Epithelial cell of prostate (primary cell): ENCODE data around the gene PDE4C.
A peak's percentile ranks its signal among the peaks of the same experiment; 100 is the strongest.

ENCODE experiments used
- DNase-seq: peaks from one replicate; pipeline ENCODE4 v3.0.0-alpha.2; 2011; ENCODE audit warnings: low read depth, low spot score
- H3K27ac ChIP-seq: fragments of 450-650 bp; 2 replicates; pipeline ENCODE4 v1.5.1; 2017; ENCODE audit warnings: mild to moderate bottlenecking

The PDE4C gene

DNA sequence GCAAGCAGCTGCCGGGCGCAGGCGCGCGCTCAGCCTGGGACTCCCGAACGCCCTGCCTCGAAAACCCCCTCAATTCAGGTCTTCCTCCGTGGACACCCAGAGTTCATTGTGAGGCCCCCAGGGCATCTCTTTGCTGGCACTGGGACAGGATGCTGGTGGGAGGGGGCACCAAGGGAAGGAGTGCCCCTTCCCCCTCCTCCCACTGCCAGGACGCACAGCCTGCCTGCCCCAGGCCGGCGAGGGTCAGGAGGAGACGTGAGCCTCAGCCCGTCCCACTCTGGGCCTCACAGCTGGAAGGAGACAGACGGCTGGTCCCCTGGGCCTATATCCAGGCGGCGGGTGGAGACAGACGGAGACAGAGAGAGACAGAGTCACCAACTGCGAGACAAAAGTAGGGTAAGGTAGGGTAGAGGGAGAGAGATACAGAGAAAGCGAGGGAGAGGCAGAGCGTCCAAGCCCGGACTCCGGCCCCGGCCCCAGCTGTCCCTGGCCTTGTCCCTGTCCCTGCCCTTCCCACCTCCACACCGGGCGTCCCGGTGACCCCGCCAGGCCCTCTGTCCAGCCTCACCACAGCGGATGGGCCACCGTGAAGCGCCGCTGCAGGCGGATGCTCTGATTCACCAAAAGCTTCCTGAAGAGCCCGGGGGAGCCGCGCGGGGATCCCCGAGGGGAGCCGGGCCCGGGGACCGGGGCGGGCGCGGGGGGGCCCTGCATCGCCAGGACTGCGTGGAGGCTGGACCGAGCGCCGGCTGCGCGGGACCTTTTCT, at the start of gene PDE4C:
TSS of gene PDE4C (minus strand) at position 737 of the 767 bp plus-strand sequence. CDS start at position 714, 23 bp downstream.
- no peak for DNase-seq
- no peak within 1 kb of the TSS for H3K27ac ChIP-seq

DNA sequence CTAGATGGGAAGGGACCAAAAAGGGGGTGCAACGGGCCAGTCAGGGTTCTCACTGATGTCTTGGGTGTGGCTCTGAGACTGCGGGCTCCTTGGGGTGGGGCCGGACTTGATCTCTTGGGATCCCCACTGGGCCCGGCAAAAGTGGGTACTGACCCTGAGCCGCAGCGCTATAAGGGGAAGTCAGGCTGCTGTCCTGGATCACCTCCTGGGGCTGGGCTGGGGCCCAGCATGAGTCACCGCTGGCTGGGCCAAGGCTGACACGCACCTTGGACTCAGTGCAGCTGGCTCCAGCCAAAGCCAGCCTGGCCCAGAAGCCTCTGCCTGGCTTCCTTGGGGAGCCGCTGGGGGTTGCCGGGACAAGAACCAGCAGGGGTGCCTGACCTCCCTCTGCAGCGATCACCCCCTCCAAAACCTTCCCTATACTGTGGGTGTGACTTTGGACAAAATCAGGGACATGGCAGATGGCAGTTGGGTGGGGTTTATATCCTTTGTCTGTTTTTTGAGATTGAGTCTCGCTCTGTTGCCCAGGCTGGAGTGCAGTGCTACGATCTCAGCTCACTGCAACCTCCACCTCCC, 48.6 kb upstream of the PDE4C start:
- peak overlapping the region; percentile 74 for H3K27ac ChIP-seq
- no peak for DNase-seq

DNA sequence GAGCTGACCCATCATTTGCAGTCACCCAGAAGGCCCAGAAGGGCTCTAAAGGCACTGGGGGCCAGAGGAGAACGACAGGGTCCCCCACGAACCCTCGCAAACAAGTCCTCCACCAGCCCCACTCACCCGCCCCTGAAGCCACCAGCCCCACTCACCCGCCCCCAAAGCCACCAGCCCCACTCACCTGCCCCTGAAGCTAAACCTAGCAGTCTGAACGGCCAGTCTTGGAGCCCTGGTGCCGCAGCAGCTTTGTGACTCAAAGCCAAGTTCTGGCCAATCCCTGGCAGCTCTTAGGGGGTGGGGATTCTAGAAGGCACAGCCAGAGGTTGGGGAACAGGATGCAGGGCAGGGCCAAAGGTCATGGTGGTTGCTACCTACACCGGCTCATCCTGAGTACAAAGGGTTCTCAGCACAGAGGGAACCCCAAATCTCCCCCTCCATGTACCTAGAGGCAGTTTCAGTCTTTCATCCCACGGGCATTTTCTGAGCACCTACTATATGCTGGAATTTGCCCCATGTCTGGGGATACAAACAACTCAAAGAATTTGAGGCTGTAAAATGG, 48.1 kb upstream of the PDE4C start, which contains the start of gene IQCN:
TSS of gene IQCN (minus strand) at position 234 of the 562 bp plus-strand sequence. CDS start 4,974 bp downstream, outside the sequence.
- DNase-seq: no peak
- H3K27ac ChIP-seq: peak within 1 kb of the TSS; percentile 74

DNA sequence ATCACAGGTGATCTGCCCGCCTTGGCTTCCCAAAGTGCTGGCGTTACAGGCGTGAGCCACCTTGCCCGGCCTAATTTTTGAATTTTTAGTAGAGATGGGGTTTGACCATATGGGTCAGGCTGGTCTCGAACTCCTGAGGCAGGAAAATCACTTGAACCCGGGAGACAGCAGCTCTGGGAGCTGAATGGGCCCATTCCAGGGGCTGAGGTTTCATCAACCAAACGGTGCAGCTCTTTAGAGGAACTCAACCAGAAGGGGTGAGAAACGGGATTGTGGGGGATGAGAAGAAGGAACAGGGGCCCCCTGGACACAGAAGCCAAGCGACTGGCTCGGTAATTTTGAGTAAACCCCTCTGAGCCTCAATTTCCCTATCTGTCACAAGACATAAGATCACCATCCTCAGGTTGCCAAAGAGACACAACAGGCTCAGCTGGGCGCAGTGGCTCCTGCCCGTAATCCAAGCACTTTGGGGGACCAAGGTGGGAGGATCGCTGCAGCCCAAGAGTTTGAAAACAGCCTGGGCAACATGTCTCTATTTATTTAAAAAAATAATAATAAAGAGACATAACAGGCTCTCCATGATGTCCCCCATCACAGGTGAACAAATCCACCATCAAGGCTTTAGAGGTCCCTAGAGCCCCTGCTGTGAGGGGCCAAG, 47.5 kb upstream of the PDE4C start:
- H3K27ac ChIP-seq: no peak overlapping the region
- no peak for DNase-seq

DNA sequence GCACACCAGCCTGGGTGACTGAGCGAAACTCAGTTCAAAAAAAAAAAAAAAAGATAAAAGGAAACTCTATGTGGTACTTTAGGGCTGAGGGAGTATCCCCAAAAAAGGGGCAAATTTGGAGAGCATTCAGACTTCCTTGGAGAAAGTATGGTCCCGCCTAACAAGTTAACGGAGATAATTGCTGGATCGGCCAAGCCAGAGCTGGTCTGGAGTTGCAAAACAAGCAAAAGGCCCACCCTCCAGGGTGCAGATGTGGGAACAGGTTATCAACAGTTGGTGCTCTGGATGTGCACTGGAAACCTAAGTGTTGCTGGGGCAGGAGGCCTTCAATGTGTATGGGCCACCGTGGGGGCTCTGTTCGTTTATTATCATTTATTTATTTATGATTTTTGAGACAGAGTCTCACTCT, 45.2 kb upstream of the PDE4C start:
- H3K27ac ChIP-seq: no peak overlapping the region
- DNase-seq: no peak

DNA sequence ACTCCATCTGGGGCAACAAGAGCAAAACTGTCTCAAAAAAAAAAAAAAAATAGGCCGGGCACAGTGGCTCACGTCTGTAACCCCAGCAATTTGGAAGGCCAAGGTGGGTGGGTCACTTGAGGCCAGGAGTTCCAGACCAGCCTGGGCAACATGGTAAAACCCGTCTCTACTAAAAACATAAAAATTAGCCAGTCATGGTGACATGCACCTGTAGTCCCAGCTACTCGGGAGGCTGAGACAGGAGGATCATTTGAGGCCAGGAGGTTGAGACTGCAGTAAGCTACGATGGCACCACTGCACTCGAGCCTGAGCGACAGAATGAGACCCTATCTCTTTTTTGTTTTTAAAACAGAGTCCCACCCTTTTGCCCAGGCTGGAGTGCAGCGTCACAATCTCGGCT, 44.1 kb upstream of the PDE4C start:
- H3K27ac ChIP-seq: no peak overlapping the region
- no peak for DNase-seq

DNA sequence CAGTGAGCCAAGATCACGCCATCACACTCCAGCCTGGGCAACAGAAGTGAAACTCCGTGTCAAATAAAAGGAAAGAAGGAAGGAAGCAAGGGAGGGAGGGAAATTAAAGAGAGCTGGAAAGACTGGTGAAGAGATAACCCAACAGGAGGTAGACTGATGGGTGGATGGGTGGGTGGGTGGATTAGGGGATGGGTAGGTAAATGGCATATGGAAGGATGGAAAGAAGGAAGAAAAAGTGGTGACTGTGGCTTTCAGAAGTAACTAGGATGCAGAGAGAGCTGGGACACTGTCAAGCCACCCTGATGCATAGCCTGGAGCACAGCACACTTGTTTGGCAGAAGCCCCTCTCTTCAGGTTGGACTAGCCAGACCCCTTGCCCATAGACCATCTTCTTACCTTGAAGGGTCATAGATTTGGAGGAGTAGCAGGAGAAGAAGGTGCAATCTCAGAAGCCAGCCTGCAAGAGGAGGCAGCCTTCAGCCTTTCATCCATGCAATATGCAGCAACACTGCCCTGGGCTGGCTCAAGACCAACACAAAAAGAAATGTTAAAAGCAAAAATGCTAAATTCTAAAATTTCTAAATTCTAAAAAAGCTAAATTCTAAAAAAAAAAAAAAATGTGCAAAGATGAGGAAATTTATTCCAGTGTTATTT, 43.0 kb upstream of the PDE4C start:
- DNase-seq: no peak
- no peak overlapping the region for H3K27ac ChIP-seq

DNA sequence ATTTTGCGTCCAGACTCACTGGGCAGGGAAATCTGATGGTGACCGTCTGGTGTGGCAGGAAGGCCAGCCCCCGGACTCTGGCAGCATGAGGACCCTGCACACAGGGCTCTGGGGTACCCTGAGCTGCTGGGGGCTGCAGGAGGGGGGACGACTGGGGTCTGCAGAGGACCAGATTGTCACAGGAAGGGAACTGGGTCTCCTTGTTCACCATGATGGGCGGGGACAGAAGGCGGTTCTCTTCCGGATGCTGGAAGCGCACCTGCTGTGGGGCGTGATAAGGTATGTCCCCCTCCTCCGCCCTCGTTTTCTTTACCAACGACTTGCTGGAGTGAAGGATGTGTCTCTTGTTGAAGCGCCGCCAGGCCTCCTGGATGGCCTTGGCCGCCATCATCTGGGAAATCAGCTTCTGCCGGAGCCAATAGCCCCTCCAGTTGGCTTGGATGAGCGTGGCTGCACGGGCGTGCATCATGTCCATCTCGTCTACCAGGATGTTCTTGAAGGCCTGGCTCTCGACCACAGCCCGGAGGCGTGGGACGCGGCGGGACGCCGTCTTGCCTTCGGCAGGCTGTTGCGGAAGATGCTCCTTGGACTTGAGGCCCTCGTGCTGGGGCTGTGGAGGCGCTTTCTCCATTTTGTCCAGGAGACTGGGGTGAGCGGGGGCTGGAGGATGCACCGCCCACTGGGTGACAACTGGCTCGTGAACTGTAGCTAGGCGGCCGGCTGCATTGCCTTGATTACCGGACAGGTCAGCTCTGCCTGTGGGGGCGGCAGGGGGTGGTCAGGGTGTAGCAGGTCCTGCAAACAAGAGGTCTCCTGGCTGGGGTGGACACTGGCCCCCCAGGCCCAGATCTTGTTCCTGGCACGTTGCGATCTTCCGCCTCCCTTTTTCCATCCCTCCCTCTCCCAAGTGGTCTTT, 40.8 kb upstream of the PDE4C start:
- H3K27ac ChIP-seq: no peak overlapping the region
- DNase-seq: no peak

DNA sequence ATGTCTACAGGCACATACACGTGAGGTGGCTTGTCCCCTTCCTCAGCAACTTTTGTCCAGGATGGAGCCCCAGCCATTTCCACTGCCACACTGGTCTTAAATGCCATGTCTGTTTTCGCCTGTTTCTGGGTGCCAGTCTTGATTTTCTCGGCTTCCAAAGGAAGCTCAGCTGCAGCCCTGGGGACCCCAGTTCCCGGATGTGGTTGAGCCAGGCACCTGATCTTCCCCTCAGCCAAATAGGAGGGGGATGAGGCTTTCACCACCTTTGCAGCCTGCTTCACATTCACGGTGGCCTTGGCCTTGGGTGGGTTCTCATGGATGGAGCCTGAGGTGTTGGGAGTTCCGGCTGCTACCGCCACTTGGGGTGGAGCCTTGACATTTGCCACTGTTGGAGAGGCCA, 39.3 kb upstream of the PDE4C start:
- DNase-seq: no peak

DNA sequence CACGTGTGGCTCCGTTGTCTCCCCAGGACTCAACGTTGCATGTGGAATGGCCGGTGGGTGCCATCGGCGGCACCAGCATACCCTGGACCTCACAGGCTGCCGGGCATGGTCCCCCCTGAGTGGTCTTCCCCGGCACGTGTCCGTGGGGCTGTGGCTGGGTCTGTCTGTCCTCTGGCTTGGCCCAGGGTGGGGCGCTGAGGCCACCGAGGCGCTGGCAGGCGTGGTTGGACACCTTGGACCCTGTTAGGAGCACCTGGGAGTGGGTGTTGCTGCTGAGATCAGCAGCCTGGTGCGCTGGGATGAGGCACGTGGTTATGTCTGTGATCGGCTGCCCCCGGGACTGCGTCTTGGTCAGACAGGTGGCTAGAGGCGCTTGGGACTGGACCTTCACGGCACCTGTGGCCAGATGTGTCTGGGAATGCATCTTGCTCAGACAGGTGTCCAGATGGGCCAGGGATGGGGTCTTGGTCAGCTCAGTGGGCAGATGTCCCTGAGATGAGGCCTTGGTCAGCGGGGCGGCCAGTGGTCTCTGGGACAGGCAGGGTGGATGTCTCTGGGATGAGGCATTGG, 38.8 kb upstream of the PDE4C start:
- no peak overlapping the region for H3K27ac ChIP-seq
- no peak for DNase-seq

More for the DNA sequence above, 39.3 kb upstream of the PDE4C start:
- no peak overlapping the region for H3K27ac ChIP-seq

DNA sequence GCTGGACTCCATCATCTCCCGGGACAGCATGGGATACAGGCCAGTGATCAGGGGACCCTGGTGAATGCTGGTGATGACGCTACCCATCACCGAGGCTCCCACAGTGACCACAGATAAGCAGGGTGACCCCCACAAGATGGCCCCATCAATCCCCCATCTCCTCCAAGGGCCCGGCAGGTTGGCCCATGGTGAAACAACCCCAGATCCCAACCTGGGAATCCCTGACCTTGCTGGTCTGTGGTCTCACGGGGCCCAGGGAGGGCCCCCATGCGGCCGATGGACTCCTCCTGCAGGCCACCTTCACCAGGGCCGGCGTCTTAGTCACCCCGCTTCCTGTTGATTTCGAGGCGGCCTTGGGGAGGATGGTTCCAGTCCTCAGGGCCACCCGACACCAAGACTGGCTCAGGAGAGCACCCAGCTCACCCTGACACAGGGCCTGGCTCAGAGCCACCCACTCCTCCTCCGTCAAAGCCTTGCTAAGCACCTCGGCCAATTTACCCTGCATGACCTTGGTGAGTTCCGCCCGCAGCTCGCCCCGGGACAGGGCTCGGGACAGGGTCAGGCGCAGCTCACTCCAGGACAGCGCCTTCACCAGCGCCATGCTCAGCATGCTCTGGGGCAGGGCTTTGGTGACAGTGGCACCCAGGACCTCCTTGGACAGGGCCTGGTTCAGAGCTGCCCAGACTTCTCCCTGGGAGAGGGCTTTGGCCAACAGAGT, 38.1 kb upstream of the PDE4C start:
- no peak for DNase-seq
- H3K27ac ChIP-seq: no peak overlapping the region

DNA sequence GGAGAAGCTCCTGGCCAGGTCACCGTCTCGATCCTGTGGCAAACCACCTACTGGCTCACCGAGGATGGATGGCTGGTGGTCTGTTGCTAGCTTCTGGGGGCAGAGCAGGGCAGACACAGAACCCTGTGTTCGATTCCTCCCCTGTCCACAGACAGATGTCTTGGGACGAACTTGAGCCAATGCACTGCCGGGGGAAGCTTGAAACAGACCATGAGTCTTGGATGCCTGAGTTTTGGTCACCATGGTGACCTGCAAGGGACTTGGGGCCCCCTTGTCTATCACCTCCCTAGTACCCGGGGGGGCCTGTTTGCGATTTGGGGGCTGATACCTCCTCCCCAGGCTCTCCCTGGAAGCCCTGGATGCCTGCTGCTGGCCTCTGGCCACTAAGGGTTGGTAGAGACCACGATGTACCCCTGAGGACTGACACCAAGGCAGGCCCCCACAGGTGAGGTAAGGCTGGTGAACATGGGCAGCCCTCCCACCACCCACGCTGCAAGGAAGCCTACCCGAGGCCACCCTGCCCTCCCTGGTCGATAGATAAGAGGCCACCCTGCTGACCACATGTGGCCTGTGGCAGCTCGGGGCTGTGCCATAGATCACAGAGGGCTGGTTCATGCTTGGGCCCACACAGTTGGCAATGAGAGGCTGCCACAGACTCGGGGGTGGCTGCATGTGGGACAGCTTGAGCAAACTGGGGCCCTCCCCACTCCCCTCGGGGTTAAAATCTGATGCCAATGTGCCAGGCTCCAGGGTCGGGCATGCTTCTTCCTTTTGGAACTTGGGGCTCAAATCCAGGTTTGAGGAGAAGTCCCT, 37.3 kb upstream of the PDE4C start:
- no peak overlapping the region for H3K27ac ChIP-seq
- no peak for DNase-seq

DNA sequence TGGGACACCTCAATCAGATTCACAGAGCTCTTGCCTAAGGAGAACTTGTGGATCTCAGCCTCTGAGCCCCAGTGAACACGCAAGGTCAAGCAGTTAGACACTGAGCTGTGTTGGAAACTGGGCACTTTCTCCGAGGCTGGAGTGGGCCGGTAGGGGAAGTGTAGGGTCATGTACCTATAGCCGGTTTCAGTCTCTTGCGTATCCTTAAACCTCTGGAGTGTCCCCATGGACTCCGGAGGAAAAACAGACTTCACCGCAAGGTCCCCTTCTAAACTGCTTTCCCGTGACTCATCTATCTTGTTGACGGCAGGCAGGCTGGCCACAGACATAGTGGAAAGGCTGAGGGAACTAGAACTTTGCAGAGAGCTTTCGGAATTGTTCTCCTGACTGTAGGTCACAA, 36.7 kb upstream of the PDE4C start:
- DNase-seq: no peak
- H3K27ac ChIP-seq: no peak overlapping the region

DNA sequence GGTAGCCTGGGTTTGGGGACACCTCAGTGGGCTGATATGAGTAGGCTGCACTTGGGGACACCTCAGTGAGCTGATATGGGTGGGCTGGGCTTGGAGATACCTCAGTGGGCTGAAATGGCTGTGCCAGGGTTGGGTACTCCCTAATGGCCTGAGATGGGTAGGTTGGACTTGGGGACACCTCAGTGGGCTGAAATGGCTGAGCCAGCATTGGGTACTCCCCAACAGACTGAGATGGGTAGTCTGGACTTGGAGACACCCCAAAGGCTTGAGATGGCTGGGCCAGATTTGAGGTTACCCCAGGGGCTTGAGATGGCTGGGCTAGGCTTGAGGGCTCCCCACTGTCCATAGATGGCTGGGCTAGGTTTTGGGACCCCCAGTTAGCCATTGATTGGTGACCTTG, 35.9 kb upstream of the PDE4C start:
- DNase-seq: no peak
- H3K27ac ChIP-seq: no peak overlapping the region

DNA sequence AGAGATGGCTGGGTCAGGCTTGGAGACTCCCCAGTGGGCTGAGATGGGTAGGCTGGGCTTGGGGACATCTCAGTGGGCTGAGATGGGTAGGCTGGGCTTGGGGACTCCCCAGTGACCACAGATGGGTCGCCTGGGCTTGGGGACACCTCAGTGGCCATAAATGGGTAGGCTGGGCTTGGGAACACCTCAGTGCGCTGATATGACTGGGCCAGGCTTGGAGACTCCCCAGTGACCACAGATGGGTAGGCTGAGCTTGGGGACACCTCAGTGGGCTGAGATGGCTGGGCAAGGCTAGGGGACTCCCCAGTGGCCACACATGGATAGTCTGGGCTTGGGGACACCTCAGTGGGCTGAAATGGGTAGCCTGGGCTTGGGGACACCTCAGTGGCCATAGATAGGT, 35.2 kb upstream of the PDE4C start:
- no peak for DNase-seq
- H3K27ac ChIP-seq: no peak overlapping the region

DNA sequence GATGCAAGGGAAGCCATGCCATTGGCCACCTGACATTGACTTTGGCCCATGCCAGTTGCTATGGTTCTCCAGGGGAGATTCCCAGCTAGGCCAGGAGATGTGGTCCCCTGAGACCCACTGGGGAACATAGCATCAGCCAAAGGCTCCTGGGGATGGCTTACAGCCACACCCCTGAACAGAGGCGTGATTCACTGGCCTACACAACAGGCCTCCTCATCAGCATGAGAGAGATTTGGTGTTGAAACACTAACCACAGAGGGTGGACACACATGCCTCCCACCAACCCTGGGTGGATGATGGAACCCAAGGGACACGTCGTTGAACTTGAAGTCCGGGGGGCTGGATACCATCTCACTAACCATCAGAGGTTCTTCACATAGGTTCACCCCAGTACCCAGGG, 33.7 kb upstream of the PDE4C start:
- no peak for DNase-seq
- H3K27ac ChIP-seq: no peak overlapping the region

DNA sequence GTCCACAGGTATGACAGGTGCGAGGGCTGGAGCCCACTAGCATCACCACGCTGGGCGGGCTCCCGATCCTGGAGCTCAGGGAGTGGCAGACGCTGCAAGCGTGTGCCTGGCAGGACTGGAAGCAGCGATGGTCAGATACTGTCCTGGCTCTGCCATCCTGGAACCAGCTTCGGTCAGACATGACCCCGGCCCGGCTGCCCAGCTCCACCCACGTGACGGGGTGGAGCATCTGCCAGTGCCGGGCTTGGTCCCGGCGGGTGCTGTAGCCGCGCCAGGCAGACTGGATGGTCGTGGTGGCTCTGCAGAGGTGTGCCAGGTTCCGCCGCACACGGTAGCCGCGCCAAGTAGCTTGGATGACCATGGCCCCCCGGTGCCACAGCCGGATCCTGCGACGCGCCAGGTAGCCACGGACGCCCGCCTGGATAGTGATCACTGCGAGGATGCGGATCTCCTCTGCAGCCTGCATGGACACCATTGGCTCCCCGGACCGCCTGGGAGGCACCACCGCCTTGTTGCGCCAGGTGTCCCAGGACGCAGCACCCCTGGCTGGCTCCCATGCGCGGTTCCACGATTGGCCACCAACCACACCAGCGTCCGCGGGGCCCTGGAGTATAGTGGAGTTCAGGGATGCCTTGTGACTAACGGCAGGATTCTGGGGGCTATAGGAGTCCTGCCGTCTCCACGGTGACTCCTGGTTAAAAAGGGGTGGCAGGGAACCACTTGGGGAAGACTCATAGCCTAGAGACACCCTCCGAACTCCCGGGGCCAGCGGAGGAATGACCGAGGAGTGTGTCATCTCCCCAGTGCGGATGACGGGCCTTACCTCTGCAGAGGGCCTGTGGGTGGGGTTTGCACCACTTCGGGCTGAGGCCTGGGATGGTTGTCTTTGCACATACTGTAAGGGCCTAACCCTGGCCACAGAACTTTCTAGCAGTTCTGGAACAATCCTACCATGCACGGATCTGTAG, 31.5 kb upstream of the PDE4C start:
- no peak for DNase-seq
- H3K27ac ChIP-seq: no peak overlapping the region
